GM19452 (cell line): Measurements from ENCODE around the gene SLC25A5.
A peak's percentile ranks its signal among the peaks of the same experiment; 100 is the strongest.
"Not testable (repeated sequence)": the region's sequence is repeated elsewhere in the genome, so short reads cannot be mapped to it uniquely, and the experiment has no call there.

Experiments used
- ATAC-seq: cut with Tn5 transposase; IDR thresholded peaks from one replicate; pipeline ENCODE4 v1.9.1; 2021; ENCODE audit not compliant: unreplicated experiment

SLC25A5 gene

DNA sequence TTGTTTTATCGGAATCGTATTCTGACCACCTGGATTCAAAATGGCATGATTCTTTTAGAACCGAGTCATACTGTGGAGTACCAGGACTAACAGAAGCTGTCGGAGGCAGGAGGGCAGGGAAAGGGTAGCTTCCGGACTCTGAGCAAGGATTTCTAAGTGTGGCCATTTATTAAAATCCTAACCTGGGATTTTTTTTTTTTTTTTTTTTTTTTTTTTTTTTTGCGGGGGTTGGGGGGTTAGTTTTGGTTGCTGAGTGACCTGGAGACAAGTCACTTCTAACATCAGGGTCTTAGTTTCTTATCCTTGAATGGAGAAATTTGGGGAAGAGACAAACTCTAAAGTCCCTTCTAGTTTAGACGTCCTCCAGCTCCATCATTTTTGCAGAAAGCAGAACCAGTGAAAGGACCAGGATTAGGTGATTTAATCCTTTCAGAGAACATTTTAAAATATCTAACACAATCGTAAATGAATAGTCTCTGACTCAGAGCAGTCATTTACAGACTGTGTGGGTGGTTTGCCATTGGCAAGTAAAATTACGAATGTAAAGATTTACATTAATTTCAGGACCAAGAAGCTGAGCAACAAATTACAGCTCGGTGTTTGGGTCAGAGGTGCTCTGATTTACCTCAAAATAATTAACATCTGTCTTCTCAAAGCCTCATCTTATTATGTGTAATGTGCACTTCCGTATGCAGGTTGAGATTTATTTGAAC is 7.3 kb downstream of the SLC25A5 start:
- ATAC-seq: no peak

GRCh38 chrX:119477812-119478232 is 9.6 kb downstream of the SLC25A5 start:
- no peak for ATAC-seq

DNA sequence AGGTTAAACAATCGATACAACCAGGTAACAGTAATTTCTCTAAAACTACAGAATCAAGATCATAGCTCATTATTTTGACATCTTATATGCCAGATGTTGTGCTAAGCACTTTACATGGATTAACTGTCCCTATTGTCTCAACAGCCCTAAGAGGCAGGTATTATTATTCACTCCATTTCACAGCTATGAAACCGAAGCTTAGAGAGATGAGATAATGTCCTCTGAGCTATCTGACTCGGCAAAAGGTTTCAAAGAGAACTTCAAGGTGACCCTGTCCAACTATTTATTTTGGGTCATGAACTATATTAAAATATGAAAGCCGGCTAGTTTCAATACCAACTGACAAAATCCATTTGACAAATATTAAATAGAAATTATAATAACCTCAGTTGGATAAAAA is 10.3 kb downstream of the SLC25A5 start:
- no peak for ATAC-seq

GRCh38 chrX:119479845-119480244 is 11.6 kb downstream of the SLC25A5 start:
- ATAC-seq: no peak

DNA sequence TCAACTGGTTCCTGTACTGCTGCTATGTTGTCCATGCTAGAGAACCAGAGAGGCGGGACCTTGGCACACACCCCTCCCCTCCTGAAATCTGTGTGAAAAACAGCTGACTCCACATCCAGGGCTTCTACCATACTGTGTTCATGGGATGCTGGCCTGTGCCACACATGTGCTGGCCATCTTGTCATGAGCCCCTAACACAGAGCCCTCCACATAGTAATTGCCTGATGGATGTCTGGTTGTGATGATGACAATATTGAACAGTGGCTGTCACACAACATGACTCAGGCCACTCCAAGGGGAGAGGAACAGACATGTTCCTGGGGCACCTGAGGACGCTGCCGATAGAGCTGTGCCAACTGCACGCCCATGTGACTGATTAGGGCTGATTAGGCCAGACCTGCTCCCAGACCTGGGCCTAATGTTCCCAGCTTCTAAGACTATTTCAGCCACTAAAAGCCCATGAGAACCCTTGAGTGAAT is 13.1 kb downstream of the SLC25A5 start:
- no peak for ATAC-seq

DNA sequence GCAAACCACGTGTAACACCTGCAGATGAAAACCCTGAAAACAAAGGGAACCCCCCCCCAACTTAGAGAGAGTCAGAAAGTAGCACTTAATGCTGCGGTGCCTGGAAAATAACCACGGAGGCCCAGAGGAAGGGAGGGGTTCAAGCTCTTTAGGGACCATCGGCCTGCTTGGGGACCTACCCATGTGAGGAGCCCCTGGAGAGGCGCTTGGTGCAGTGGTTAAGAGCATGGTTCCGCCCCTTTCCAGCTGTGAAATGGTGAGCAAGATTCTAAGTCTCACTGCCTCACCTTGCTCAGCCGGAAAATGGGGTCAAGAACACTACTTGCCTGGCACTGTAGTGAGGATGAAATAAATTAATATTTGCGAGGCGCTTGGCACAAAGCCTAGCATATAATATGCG is 13.8 kb downstream of the SLC25A5 start:
- ATAC-seq: peak; percentile 30

GRCh38 chrX:119482481-119483480 is 14.5 kb downstream of the SLC25A5 start:
- ATAC-seq: peak; percentile 91

DNA sequence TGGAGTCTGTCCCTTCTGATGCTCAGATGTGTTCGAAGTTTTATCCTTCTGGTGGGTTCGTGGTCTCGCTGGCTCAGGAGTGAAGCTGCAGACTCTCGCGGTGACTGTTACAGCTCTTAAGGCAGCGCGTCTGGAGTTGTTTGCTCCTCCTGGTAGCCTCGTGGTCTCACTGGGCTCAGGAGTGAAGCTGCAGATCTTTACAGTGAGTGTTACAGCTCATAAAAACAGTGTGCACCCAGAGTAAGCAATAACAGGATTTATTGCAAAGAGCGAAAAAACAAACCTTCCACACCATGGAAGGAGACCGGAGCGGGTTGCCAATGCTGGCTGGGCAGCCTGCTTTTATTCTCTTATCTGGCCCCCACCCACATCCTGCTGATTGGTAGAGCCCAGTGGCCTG is 18.5 kb downstream of the SLC25A5 start:
- no peak for ATAC-seq

DNA sequence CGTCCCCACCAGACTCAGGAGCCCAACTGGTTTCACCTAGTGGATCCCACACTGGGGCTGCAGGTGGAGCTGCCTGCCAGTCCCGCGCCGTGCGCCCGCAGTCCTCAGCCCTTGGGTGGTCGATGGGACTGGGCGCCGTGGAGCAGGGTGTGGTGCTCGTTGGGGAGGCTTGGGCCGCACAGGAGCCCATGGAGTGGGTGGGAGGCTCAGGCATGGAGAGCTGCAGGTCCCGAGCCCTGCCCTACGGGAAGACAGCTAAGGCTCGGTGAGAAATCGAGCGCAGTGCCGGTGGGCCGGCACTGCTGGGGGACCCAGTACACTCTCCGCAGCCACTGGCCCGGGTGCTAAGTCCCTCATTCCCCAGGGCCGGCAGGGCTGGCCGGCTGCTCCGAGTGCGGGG is 19.5 kb downstream of the SLC25A5 start:
- ATAC-seq: not testable (repeated sequence)

DNA sequence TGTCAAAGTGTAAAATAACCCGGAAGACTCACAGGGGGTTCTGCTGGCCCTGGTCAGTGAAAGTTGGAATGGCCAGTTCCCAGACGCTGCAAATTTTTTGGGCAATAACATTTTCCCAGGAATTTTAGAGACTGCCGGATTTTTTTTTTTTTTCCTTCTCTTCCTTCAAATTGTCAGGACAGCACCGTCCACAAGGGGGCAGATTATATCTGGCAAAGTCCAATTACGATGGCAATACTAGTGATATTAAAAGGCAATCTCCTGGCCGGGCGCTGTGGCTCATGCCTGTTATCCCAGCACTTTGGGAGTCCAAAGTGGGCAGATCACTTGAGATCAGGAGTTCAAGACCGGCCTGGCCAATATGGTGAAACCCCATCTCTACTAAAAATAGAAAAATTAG is 20.5 kb downstream of the SLC25A5 start:
- no peak for ATAC-seq

DNA sequence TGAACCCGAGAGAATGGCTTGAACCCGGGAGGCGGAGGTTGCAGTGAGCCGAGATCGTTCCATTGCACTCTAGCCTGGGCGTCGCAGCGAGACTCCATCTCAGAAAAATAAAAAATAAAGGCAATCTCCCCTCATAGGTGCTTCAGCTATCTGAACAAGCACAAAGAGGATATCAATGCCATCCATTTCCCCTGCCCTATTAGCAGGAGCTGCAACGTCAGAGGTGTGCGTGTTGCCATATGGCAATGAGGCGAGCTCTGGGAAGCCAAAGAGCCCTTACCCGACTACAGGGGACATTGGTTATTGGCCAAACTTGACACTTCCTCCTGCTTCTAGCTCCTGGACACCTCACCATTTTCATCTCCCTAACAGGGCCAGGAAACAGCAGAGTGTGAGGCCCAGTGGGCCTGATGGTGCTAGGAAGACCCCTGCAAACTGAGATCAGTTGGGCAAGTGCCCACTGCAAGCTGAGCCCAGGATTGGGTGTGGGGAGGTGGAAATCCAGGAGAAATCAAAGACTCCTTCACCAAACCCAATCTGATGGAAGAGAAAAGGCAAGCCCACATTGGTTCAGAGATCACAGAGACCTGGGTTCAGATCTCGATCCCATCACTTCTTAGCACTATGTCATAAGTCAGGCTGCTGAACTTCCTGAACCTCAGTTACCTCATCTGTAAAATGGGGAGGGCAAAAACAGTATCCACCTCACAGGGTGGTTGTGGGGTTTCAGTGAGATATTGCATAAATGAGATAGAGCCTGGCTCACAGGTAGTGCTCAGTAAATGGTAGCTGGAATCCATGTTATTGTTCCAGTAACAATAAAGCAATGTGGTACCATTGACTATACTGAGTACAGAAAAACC is 21.2 kb downstream of the SLC25A5 start:
- ATAC-seq: no peak

GRCh38 chrX:119492463-119492862 is 24.2 kb downstream of the SLC25A5 start:
- no peak for ATAC-seq

DNA sequence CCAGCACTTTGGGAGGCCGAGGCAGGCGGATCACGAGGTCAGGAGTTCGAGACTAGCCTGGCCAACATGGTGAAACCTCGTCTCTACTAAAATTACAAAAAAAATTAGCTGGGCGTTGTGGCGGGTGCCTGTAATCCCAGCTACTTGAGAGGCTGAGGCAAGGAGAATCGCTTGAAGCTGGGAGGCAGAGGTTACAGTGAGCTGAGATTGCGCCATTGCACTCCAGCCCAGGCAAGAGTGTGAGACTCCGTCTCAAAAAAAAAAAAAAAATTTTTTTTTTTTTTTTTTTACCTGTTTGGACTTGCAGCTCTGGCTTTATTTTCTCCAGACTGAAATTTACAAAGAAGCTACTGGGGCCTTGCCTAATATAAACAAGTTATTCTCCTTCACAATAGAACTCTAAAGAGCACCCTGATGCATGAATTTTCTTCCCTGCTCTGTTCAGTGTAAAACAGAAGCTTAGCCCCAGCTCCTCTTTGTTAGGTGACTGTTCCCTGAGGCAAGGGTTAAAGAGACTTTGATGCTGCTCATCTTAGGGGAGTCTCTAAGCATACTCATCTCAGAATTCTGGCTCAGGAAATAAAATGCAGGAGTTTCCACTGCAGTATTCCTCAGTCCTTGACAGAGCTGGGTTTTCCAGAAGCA is 25.7 kb downstream of the SLC25A5 start:
- ATAC-seq: not testable (repeated sequence)

- ATAC-seq: no peak
These were observed 27.8 kb downstream of the SLC25A5 start for GRCh38 chrX:119495734-119496726.

DNA sequence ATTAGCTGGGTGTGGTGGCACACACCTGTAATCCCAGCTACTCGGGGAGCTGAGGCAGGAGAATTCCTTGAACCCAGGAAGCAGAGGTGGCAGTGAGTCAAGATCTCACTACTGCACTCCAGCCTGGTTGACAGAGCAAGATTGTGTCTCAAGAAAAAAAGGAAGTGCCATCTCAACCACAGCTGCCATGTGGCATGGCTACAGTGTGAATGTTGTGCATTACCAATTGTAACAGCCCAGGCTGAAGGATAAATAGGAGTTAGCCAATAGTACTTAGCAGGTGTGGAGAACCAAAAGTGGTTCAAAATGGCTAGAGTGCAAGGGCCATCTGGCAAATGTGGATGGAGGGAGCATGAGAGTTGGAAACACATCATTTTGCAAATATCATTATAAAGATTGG is 28.9 kb downstream of the SLC25A5 start:
- no peak for ATAC-seq

DNA sequence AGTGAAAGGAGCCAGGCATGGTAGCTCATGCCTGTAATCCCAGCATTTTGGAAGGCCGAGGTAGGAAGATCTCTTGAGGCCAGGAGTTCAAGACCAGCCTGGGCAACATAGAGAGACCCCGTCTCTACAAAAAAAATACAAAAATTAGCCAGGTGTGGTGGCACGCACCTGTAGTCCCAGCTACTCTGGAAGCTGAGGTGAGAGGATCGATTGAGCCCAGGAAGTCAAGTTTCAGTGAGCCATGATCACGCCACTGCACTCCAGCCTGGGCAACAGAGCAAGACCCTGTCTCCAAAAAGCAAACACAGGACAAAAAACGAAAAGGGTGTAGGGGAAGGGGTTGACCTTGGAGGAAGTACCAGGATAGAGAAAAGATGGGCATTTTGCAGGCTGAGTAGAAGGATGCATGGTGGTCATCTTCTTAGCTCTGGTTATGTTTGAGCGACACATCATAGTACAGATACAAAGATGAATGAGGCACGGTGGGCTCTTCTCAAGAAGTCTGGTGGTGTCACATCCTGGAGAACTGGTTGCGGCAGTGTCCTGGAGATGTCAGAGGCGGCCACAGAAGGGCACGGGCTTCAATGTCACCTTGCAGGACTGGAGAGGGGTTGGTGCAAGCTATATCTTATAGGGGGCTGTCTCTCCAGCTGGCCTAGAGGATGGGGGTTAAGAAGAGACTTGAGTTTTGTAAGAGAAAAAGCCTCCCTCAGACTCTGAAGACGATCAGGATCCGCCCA is 32.0 kb downstream of the SLC25A5 start:
- no peak for ATAC-seq

DNA sequence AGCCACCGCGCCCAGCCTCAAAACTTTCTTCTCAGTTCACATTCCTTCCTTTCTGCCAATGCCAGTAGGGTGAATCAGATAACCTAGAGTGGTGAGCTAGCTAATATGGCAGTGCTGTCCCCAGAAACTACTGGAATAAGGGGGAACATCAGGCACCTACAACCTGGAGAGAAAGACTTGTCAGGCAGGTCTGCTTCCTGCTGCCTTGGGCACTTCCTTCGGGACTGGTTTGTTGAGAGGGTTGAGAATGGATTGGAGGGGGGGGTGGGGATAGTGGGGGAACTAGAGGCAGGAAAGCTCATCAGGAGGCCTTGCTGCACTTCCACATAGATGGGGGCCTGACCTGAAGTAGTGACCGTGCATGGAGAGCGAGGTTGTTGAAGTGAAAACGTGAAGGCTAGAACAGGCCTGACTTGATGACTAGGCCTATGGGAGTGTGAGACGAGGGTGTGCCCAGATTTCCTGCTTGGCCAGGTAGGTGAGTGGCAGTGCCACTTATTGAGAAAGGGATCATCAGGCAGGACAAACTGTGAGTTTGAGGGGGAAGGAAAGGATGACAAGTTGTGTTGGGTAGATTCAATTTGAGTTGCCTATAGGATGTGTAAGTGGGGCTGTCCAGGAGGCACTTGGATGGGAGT is 33.4 kb downstream of the SLC25A5 start:
- ATAC-seq: no peak
